Aorta (tissue), 5 donors: ENCODE data around the gene TOMM6. TPM values are rescaled to one million over a fixed set of nuclear protein-coding genes. Genes with fewer than 3 reads are reported as not detected.

Experiments
- ATAC-seq: fragments of 200-7000 bp; cut with Tn5 transposase; one replicate; pipeline ENCODE4 v1.9.1; 2022; ENCODE audit warnings: moderate library complexity; ENCODE audit not compliant: low FRiP score
- DNase-seq, 2 donors: peaks; one replicate each; pipeline ENCODE4 v3.0.0-alpha.2; 2020
- H3K27ac ChIP-seq, 2 donors: one replicate each; pipeline ENCODE4 v1.5.1; 2013; ENCODE audit warnings: low read length in 2 of 2, mild to moderate bottlenecking in 2 of 2, moderate library complexity in 2 of 2, control low read depth in 1 of 2, inconsistent platforms in 1 of 2, low read depth in 1 of 2
- H3K27me3 ChIP-seq, 2 donors: one replicate each; pipeline ENCODE4 v1.6.1; 2013; ENCODE audit warnings: control low read depth in 1 of 2, low read length in 1 of 2, mild to moderate bottlenecking in 1 of 2, moderate library complexity in 1 of 2; ENCODE audit not compliant: insufficient read depth in 2 of 2, control insufficient read depth in 1 of 2
- H3K36me3 ChIP-seq, 2 donors: one replicate each; pipeline ENCODE4 v1.6.1; 2013; ENCODE audit warnings: control low read depth in 1 of 2, low read length in 1 of 2, mild to moderate bottlenecking in 1 of 2; ENCODE audit not compliant: insufficient read depth in 2 of 2, control insufficient read depth in 1 of 2
- H3K4me1 ChIP-seq, 2 donors: one replicate each; pipeline ENCODE4 v1.6.1; 2013; ENCODE audit warnings: low read length in 2 of 2, control low read depth in 1 of 2, mild to moderate bottlenecking in 1 of 2, moderate library complexity in 1 of 2; ENCODE audit not compliant: insufficient read depth in 2 of 2, control insufficient read depth in 1 of 2
- H3K4me3 ChIP-seq, 2 donors: one replicate each; pipeline ENCODE4 v1.5.1; 2013; ENCODE audit warnings: low read length in 2 of 2, control low read depth in 1 of 2, mild to moderate bottlenecking in 1 of 2
- H3K9me3 ChIP-seq: one replicate; pipeline ENCODE4 v1.6.1; 2013; ENCODE audit warnings: mild to moderate bottlenecking, low read length; ENCODE audit not compliant: control insufficient read depth
- WGBS, 2 donors: extraction: QIAGEN DNeasy Blood & Tissue Kit; methylation state at CpG; one replicate each; pipeline ENCODE4 v1.1.7; 2013; 5-methylcytosine and 5-hydroxymethylcytosine counted together
- intact Hi-C, 2 donors: fragments of 100-400 bp; cut with DNase I; formaldehyde crosslinking; loops; one replicate each; pipeline versions ENCODE4 v1.14.2 to v1.15.0; 2022
- polyA plus RNA-seq, 2 donors: library from polyadenylated mRNA; stranded (reverse); fragments of 200-250 nt; gene quantifications; one replicate each; pipeline ENCODE4 v1.2.3, GENCODE V29; 2013
- total RNA-seq, 2 donors: library from RNA; stranded (reverse); fragmentation: NEBNext Ultra II Directional; extraction: Animal tissue kit (Norgen Biotek cat#: 25700); gene quantifications; one replicate each; pipeline ENCODE4 v1.2.1, GENCODE V29; 2021
- donor health status: healthy with polysubstance abuse.
- donor health status: Bipolar disorder and iron deficiency.
- donor health status: DM: no; HTN: no; CAD: no.
- donor health status: DM: no; HTN: no; CAD: no.
- donor health status: DM: yes; HTN: yes; CAD: no.

The TOMM6 gene
- total and polyA plus RNA-seq, 4 donors, result 74.8 to 236 (median 144) TPM

DNA sequence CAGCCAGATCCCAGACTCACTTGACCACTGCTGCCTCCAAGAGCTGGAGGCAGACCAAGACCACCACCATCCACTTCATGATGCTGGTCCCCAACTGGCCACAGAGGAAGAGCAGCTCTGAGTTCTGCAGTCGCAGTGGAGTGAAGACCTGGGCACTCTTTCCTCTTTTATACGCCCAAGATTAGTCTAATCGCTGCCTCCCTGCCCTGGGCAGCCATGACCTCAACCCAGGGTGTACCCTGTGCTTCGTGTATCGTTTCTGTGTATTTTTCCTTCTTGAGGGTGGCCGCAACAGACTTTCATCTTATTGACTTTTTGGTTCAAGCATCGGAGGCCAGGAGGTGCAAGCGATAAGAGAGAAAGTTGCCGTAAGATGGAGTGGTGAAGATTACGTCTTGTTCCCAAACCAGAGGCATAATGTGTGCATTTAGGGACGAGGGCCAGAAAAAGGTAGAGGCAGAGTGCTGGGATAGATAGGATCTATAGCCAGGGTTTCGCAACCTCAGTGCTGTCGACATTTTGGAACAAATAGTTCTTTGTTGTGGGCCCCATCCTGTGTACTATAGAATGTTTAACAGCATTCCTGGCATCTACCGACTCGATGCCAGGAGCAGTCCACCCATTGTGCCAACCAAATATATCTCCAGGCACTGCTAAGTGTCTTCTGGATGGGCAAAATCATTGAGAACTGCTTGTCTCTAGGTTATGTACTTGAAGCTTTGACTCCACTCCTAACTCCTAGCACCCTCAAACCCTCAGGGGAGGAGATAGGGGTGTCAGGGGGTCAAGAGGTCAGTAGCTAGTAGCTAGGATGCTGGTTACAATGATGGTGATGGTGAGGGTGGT lies 40.0 kb upstream of the TOMM6 start, which contains the start of gene PGC:
Gene PGC, minus strand, starts transcription at position 142 of the 846 bp plus-strand sequence. Its CDS starts 63 bp downstream, at position 79.
- Histone ChIP-seq H3K27me3 (no peaks in the 10 kb centered on the region), H3K36me3 (no peaks in the 10 kb centered on the region), H3K9me3 (no peaks in the 10 kb centered on the region), H3K4me1 (no peaks in the 10 kb centered on the region), H3K4me3 (no peak within 1 kb of the TSS), H3K27ac (no peak within 1 kb of the TSS)
- ATAC-seq (no peak), DNase-seq (no peak)
- intact Hi-C loops, result no loop called here
- WGBS, 2 donors, result 93 to 94% methylated on average over 15 of the region's 15 CpGs

DNA sequence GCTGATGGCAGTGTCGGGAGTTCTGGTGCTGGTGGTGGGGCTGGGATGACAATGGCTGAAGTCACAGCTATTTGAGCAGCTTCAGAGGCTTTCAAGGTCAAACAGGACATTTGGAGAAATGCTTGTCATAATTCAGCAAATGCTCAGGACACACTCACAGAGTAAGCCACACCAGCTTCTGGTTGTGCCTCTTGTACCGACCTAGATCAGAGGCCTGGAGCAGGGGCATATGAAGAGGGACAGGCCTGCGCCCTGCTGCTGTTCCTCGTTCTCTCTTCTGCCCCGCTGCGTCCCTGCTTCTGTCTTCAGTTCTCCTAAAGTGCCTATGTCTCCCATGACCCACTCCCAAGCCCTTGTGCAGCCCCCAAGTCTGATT lies 39.4 kb upstream of the TOMM6 start:
- no peak for ATAC-seq
- H3K27me3 ChIP-seq, result no peaks in the 10 kb centered on the region
- no peak overlapping the region for H3K27ac ChIP-seq
- H3K36me3 ChIP-seq, result no peaks in the 10 kb centered on the region
- no peaks in the 10 kb centered on the region for H3K9me3 ChIP-seq
- DNase-seq, result peak in 1 of 2 donors; percentile 5
- H3K4me3 ChIP-seq, result no peak overlapping the region
- WGBS, 2 donors, result 93 to 94% methylated on average over 6 of the region's 6 CpGs
- no peaks in the 10 kb centered on the region for H3K4me1 ChIP-seq
- intact Hi-C loops, result no loop called here

DNA sequence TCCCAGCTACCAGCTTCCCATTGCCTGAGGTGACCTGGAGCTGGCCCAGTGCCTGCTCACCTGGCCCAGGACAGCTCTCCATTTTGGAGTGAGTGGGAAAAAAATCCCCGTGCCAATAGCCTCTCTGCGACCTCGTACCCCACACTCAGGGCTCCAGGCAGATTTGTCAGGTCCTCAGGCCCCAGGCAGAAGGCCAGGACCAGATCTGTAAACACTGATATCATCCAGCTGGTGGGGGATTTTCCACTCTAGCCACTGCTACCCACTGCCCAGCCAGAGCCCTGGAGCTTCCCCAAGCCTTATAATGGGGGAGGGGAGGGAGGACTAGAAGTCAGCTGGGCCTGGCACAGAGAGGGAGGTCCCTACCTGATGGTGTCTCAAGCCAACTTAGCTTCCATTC lies 39.0 kb upstream of the TOMM6 start:
- intact Hi-C loops, result no loop called here
- no peaks in the 10 kb centered on the region for H3K27me3 ChIP-seq
- no peak for ATAC-seq
- peak in 1 of 2 donors; percentile 24 for DNase-seq
- 69 to 82% methylated on average over 3 of the region's 3 CpGs for WGBS, 2 donors
- H3K9me3 ChIP-seq, result no peaks in the 10 kb centered on the region
- no peak overlapping the region for H3K27ac ChIP-seq
- H3K4me1 ChIP-seq, result no peaks in the 10 kb centered on the region
- H3K36me3 ChIP-seq, result no peaks in the 10 kb centered on the region
- H3K4me3 ChIP-seq, result no peak overlapping the region

DNA sequence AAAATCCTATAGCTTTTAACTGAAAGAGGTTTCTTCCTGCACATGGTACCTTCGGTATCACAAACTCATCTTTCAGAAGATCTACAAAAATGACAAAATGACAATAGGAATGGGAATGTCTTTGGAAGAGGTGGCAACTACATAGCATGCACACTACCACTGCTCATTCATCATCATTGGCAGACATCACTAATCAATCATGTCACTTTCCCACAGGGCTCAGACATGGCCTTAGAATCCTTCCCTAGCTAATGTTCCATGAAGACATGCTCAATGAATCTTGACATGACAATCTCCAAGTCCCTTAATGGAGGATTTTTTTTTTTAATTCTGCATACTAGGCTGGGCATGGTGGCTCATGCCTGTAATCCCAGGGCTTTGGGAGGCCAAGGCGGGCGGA lies 37.1 kb upstream of the TOMM6 start:
- no peaks in the 10 kb centered on the region for H3K9me3 ChIP-seq
- intact Hi-C loops, result no loop called here
- H3K36me3 ChIP-seq, result no peaks in the 10 kb centered on the region
- no peaks in the 10 kb centered on the region for H3K4me1 ChIP-seq
- no peak overlapping the region for H3K4me3 ChIP-seq
- H3K27ac ChIP-seq, result no peak overlapping the region
- DNase-seq, result no peak
- H3K27me3 ChIP-seq, result no peaks in the 10 kb centered on the region
- WGBS, 2 donors, result 97 to 99% methylated on average over 3 of the region's 3 CpGs
- no peak for ATAC-seq

DNA sequence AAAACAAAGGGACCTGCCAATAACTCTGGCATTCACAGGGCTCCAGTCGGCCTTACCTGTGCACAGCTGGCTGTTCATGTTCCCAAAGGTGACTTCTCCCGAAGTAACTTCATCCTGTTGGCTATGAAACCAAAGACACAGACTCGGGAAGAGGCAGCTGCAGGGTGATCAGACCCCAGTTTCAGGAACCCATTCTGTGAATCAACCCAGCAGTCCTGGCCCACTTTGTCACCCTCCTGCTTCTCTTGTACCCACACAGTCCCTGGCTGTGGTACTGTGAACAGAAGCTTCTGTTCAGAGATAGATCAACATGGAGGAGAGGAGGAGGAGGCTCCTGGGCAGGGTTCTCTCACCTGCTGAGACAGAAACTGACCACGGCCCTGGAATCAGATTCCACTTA lies 31.6 kb upstream of the TOMM6 start:
- no peak for ATAC-seq
- WGBS, 2 donors, result 77 to 79% methylated on average over 4 of the region's 4 CpGs
- Histone ChIP-seq H3K9me3 (no peaks in the 10 kb centered on the region), H3K27me3 (no peaks in the 10 kb centered on the region), H3K36me3 (no peaks in the 10 kb centered on the region), H3K27ac (no peak overlapping the region), H3K4me1 (no peaks in the 10 kb centered on the region), H3K4me3 (no peak overlapping the region)
- peak in 1 of 2 donors; percentile 2 for DNase-seq
- intact Hi-C loops, result no loop called here

DNA sequence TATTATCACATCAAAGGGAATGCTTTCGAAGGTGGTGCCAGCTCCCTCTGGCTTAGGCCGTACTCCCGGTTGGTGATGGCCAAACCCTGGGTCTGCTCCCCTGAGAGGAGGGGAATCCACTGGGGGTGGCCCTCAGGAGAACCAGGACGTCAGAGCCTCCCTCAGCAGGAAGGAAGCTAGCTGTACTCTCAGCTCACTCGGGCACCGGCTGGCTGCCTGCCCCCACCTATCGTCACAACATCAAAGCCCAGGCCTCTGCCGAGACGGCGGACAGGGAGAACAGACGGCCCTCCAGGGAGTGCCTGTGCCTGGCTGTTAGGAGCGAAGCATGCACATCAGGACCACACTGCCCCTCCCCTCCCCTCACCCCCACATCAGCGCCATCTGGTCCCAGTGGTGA lies 31.1 kb upstream of the TOMM6 start:
- DNase-seq (peak in 1 of 2 donors; percentile 46), ATAC-seq (no peak)
- no peaks in the 10 kb centered on the region for H3K36me3 ChIP-seq
- WGBS, 2 donors, result 59 to 68% methylated on average over 13 of the region's 13 CpGs
- no peak overlapping the region for H3K27ac ChIP-seq
- no peaks in the 10 kb centered on the region for H3K9me3 ChIP-seq
- no peak overlapping the region for H3K4me3 ChIP-seq
- intact Hi-C loops, result no loop called here
- no peaks in the 10 kb centered on the region for H3K27me3 ChIP-seq
- no peaks in the 10 kb centered on the region for H3K4me1 ChIP-seq

DNA sequence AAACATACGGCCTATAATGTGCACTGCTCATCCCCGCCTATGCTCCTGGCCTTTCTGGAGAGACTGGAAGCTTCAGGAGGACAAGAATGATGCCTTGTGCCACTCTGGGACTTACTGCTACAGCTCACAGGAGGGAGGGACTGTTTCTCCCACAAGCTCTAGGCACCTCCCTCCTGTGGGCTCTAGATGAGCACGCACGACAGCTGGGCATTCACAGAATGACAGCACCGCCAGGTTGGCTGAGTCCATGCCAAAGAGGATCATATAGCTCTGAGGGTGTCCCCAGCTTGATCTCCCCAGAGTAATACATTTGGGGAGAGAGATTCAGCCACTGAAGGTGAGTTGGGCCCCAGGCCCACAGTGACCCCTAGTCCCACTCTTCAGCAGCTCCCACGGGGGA lies 30.2 kb upstream of the TOMM6 start:
- peak in 1 of 2 donors; percentile 27 for DNase-seq
- 91 to 92% methylated on average over 6 of the region's 6 CpGs for WGBS, 2 donors
- intact Hi-C loops, result no loop called here
- Histone ChIP-seq H3K9me3 (no peaks in the 10 kb centered on the region), H3K4me3 (no peak overlapping the region), H3K4me1 (no peaks in the 10 kb centered on the region), H3K27me3 (no peaks in the 10 kb centered on the region), H3K27ac (no peak overlapping the region), H3K36me3 (no peaks in the 10 kb centered on the region)
- no peak for ATAC-seq

DNA sequence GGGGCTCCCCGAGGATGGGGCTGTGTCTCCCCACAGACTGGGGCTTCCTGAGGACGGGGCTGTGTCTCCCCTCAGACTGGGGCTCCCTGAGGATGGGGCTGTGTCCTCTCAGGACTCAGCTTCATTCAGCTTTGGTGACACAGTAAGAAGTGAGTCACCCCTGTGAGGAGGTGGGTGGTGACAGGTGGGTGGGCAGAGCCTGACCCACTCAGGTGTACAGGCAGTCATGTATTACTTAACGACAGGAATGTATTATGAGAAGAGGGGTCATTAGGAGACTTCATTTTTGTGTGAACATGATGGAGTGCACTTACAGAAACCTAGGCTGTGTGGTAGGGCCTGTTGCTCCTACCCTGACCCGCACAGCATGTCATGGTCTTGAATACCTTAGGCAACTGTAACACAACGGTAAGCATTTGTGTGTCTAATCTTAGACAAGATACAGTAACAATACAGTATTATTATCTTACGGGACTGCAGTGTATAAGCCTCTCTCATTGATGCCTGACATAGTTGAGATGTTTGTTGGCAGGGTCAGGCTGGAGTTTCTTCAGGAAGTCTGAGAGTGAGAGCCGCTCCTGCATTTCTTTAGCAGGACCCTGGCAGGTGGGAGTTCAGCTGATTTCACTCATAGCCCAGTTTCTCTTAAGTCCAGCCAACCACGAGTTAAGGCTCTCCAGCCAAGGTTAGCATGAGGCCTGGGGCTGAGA lies 29.4 kb upstream of the TOMM6 start:
- intact Hi-C loops, result no loop called here
- DNase-seq (peak in 1 of 2 donors; percentile 10), ATAC-seq (no peak)
- Histone ChIP-seq H3K27me3 (no peaks in the 10 kb centered on the region), H3K36me3 (no peaks in the 10 kb centered on the region), H3K9me3 (no peaks in the 10 kb centered on the region), H3K27ac (no peak overlapping the region), H3K4me1 (no peaks in the 10 kb centered on the region), H3K4me3 (no peak overlapping the region)
- 60 to 71% methylated on average over 8 of the region's 8 CpGs for WGBS, 2 donors

DNA sequence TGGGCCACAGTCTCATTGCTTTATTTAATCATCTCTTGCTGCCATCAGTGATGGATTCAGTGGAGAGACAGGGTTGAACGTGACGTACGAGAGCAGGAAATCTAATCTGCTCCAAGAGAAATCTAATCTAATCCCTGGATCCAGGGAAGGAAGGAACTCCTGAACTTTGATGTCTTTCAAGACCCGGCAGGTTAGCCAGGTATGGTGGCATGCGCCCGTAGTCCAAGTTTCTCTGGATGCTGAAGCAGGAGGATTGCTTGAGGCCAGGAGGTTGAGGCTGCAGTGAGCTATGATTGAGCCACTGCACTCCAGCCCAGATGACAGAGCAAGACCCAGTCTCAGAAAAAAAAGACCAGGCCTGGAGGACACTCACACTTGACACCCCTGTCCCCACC lies 28.9 kb upstream of the TOMM6 start:
- H3K27me3 ChIP-seq, result no peaks in the 10 kb centered on the region
- intact Hi-C loops, result no loop called here
- 87 to 93% methylated on average over 6 of the region's 6 CpGs for WGBS, 2 donors
- DNase-seq (peak in 1 of 2 donors; percentile 2), ATAC-seq (no peak)
- H3K4me3 ChIP-seq, result no peak overlapping the region
- no peaks in the 10 kb centered on the region for H3K4me1 ChIP-seq
- H3K36me3 ChIP-seq, result no peaks in the 10 kb centered on the region
- H3K27ac ChIP-seq, result no peak overlapping the region
- H3K9me3 ChIP-seq, result no peaks in the 10 kb centered on the region
